GM18873 (cell line): ENCODE data around the gene OSBPL9.
"Not testable (repeated sequence)": the region's sequence is repeated elsewhere in the genome, so short reads cannot be mapped to it uniquely, and the experiment has no call there.

Experiments
- ATAC-seq: cut with Tn5 transposase; IDR thresholded peaks from one replicate; pipeline ENCODE4 v1.9.1; 2021; ENCODE audit warnings: mild to moderate bottlenecking, moderate library complexity, moderate number of reproducible peaks; ENCODE audit not compliant: unreplicated experiment, low FRiP score

The OSBPL9 gene

GRCh38 chr1:51605961-51606723, 10.8 kb upstream of the OSBPL9 start:
- no peak for ATAC-seq

- ATAC-seq = no peak
These were observed 9.2 kb upstream of the OSBPL9 start for GRCh38 chr1:51607681-51608095.

DNA sequence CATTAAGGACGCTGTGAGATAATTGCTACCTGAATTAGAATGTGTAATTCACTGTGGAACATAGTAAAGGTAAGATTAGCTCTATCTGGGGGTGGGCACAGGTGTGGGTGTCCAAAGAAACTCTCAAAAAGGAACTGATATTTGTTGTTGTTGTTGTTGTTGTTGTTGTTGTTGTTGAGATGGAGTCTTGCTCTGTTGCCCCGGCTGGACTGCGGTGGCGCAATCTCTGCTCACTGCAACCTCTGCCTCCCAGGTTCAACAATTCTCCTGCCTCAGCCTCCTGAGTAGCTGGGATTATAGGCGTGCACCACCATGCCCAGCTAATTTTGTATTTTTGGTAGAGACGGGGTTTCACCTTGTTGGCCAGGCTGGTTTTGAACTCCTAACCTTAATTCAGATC, 6.8 kb upstream of the OSBPL9 start:
- ATAC-seq = not testable (repeated sequence)

- no peak for ATAC-seq
These were observed 6.3 kb upstream of the OSBPL9 start for GRCh38 chr1:51610637-51611036.

- ATAC-seq = no peak
These were observed 4.4 kb upstream of the OSBPL9 start for GRCh38 chr1:51612447-51612961.

DNA sequence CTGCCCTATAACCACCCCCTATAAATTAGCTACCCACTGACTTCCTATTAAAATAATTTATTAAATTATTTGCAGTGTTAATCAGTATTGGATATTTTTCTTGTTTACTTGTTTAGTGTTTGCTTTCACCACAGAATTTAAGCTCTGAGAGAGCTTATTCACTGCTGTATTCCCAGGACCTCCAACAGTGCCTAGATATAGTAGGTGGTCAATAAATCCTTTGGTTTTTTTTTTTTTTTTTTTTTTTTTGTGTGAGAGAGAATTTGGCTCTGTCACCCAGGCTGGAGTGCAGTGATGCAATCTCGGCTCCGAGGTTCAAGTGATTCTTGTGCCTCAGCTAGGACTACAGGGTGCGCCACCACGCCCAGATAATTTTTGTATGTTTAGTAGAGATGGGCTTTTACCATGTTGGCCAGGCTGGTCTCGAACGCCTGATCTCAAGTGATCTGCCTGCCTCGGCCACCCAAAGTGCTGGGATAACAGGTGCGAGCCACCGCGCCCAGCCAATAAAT, 1.1 kb upstream of the OSBPL9 start:
- ATAC-seq = no peak

- no peak for ATAC-seq
These were observed 402 bp upstream of the OSBPL9 start for GRCh38 chr1:51616490-51616889.

GRCh38 chr1:51618715-51619114, 1.8 kb downstream of the OSBPL9 start:
- ATAC-seq = no peak

- no peak for ATAC-seq
These were observed 3.6 kb downstream of the OSBPL9 start for GRCh38 chr1:51620470-51620869.

- ATAC-seq = no peak
These were observed 4.3 kb downstream of the OSBPL9 start for GRCh38 chr1:51621161-51621560.

- ATAC-seq = no peak
These were observed 5.1 kb downstream of the OSBPL9 start for GRCh38 chr1:51621841-51622454.

DNA sequence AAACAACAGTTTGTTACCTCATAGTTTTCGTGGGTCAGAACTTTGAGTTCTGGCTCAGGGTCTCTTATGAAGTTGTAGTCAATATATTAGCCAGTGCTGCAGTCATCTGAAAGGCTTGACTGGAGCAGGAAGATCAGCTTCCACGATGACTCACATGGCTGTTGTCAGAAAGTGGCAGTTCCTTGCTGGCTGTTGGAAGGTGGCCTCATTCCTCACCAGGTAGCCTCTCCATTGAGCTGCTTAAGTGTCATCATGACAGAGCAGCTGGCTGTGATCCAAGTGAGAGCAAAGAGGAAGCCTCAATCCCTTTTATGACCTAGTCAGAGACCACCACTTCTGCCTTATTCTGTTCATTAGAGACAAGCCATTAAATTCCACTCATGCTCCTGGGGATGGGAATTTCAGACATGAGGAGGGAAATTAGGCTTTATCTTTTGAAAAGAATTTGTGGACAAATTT, 5.6 kb downstream of the OSBPL9 start:
- ATAC-seq = no peak

GRCh38 chr1:51623025-51623424, 6.1 kb downstream of the OSBPL9 start:
- no peak for ATAC-seq

GRCh38 chr1:51623450-51623849, 6.6 kb downstream of the OSBPL9 start:
- no peak for ATAC-seq

- ATAC-seq = no peak
These were observed 8.0 kb downstream of the OSBPL9 start for GRCh38 chr1:51624855-51625254.

- no peak for ATAC-seq
These were observed 10.8 kb downstream of the OSBPL9 start for GRCh38 chr1:51627672-51628071.

DNA sequence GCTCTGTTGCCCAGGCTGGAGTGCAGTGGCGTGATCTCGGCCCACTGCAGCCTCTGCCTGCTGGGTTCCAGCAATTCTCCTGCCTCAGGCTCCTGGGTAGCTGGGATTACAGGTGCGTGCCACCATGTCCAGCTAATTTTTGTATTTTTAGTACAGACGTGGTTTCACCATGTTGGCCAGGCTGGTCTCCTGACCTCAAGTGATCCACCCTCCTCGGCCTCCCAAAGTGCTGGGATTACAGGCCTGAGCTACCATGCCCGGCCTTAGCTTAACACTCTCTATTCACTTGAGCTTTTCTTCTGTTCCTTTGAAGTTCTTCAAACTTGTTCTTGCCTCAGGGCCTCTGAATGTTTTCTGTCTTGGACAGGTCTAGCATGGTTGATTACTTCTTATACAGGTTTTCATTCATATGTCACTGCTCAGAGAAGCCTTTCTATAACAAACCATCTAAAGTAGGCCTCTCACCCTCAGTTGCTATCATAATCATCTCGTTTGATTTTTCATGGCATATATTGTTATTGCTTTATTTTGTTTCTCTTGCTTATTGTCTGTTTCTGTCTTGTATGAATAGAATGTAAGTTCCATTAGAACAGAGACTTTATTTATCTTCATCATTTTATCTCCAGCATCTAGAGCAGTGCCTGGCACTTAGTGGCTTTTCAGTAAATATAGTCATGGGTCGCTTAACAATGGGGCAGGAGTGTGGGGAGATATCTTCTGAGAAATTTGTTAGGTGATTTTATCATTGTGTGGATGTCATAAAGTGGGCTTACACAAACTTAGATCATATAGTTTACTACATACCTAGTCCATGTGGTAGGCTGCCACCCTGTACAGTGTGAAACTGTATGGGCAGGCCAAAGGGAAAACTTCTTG, 12.1 kb downstream of the OSBPL9 start:
- ATAC-seq = no peak

DNA sequence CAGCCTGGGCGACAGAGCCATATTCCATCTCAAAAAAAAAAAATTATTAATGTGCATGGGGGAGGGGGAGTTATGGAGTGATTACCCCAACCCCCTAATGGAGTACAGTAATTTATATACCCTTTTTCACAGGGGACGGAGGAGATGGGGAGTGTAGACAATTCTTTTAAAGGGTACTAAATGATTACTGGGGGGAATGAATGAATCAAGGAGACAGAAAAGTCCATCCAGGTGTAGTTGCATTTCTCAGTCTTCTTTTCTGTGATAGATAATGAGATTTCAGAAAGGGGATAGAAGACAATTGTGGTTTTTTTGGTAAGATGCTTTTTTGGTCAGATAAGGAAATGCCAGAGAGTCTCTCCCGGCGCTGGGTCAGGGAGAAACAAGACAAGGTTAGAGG, 13.0 kb downstream of the OSBPL9 start:
- no peak for ATAC-seq

- no peak for ATAC-seq
These were observed 13.5 kb downstream of the OSBPL9 start for GRCh38 chr1:51630393-51630792.

DNA sequence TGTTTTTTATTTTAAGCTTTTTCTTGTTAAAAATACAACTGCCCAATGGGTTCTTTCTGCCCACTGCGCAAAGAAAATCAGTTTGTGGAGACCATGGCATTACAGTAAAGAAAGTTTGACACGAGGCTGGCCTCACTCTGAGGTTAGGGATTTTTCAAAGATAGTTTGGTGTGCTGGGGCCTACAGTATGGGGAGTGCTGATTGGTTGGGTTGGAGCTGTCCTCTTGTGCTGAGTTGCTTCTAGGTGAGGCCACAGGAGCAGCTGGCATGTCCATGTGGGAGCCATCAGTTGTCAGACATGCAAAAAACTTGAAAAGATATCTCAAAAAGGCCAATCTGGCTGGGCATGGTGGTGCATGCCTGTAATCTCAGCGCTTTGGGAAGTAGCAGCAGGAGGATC, 14.0 kb downstream of the OSBPL9 start:
- ATAC-seq = no peak

GRCh38 chr1:51631747-51632146, 14.9 kb downstream of the OSBPL9 start:
- no peak for ATAC-seq
